KG1 (cell line): Measurements from ENCODE around the gene ROR2.

Source experiments
- DNase-seq: peaks from one replicate; lab custom pipeline; 2025; lab: John Stamatoyannopoulos, UW

Gene ROR2

DNA sequence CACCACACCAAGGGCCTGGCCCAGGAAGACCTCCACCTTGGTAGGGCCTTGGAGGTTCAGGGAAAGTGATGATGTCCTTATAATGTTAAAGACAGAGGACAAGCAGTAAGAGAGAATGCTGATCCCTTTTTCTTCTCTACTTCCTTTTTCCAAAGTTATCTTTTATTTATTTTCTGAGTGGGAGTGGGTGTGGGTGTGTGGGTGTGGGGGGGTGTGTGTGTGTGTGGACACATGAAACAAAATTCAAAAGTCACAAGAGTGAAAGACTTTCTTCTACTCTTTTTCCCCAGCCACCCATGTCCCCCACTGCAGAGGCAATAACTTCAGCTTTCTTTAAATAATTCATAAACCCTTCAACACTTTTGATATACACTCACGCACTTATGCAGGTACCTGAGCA is 70.8 kb downstream of the ROR2 start:
- no peak for DNase-seq

DNA sequence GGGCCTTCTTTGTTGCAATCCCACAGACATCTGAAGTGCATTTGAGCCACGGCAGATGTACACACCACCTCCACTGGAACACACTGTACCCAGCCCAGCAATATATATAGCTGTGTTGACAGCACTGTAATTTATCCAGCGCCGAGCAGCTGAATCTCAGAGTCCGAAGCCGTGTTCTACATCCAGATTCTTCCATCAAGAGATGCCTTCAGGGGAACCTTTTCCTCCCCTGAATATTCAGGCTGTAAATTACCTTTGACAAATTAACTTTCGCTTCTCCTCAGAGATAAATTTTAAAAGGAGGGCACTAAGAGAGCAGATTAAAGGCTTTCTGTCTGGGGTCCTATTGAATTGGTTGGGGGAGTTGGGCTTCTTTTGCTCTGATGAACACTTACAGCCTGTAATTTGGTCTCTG is 76.4 kb downstream of the ROR2 start:
- DNase-seq, result no peak

DNA sequence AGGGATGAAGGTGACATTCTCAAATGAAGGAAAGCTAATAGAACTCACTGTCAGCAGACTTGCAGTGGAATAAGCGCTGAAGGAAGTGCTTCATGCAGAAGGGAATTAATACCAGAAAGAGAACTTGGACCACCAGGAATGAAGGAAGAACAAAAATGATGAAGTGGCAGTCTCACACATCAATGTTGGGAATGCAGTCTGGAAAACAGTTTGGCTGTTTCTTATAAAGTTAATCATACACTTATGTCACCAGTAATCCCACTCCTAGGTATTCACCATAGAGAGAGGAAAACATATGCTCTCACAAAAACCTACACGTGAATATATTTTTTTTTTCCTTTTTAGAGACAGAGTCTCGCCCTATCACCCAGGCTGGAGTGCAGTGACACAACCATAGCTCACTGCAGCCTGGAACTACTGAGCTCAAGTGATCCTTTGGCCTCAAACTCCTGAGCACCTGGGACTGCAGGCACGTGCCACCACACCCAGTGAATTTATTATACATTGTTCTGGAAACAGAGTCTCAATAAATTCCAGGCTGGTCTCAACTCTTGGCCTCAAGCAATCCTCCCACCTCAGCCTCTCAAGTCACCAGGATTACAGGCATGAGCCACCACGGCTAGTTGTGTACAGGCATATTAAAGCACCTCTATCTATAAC is 81.2 kb downstream of the ROR2 start:
- no peak for DNase-seq

DNA sequence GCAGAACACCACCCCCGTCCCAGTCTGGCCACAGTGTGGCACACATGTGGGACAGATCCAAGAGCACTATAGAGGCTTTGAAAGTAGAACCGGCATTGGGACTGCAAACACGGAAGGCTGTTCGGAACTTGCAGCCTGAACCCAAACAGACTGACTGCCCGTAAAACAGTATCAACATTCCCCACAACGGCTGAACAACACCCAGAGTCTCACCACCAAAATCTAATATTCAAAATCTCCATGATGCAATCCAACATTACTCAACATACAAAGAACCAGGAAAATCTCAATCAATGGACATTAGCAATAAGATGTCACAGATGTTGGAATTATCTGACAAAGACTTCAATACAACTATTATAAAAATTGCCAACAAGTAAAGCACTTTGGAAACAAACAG is 82.3 kb downstream of the ROR2 start:
- DNase-seq, result no peak

- no peak for DNase-seq
Measured at GRCh38 chr9:91865041-91865440, 85.0 kb downstream of the ROR2 start.

- DNase-seq, result no peak
Measured at GRCh38 chr9:91864380-91864779, 85.6 kb downstream of the ROR2 start.

- no peak for DNase-seq
Measured at GRCh38 chr9:91863469-91863868, 86.6 kb downstream of the ROR2 start.

DNA sequence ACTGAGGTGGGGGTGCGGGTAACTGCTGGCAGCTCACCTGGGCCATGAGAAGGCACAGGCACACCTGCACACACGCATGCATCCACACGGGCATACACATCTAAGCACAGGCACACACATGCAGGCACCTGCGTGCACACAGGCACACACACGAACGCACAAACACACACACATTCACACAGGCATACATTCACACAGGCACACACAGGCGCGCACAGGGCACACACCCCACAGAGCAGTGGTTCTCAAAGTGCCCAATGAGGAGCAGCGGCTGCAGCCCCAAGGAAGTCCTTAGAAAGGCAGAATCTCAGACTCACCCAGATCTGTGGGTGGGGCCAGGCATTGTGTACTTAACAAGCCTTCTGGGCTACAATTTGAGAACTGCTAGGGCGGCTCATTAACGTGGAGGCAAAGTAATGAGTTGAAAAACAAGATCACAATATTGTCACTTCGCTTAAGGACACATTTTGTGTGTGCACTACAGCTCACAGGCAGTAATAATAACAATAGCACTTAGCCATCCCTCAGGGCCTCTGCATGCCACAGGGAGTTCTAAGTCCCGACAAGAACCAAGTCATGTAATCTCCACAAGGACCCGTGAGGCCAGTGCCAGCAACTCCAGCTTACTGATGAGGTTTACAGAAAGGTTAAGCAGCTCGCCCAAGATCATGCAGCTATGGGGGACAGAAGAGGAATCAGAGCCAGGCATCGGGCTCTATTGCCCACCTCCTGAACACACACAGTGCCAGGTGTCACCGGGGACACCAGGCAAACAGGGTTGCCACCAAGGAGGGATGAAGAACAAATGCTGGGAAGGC is 91.6 kb downstream of the ROR2 start:
- no peak for DNase-seq

DNA sequence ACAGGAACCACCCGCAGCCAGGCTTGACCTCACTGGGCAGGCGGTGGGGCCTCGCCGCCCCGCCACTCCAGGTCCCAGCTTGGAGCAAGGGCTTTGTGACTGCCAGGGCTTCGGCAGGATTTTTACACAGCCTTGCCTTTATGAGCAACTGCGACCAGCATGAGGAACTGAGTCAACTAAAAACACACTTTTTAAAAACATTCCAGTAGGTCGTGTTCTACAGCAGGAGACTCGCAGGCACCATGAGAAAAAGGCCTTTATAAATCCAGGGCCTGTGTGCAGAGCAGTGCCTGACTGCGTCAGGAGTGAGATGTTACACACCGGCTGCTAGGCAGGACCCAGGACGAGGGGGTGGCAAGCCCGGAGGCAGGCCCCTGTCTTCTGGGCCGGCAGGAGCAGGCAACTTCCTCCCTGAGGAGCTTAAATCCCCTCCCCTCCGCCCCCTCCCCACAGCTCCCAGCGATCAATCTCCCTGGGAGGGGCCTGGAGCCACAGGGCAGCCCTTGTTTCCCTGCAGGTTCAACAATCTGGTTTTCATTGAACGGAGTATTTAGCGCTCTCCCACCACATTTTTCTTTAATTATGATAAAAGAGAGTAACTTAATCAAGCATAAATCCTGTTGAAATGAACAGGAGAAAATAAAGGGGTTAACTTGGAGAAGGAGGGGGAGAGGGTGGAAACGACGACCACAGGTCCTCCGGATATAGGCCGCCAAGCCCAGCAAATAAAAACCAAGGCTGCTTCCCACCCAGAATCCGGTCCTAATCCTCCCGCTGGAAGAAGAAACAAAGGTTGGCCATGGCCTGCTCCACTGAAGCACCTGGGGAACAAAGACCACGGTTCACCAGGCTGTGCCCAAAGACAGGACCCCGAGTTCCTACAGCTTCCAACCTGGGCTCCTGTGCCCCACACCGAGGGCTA is 92.5 kb downstream of the ROR2 start:
- no peak for DNase-seq

GRCh38 chr9:91856419-91856818 is 93.6 kb downstream of the ROR2 start:
- DNase-seq, result no peak

- no peak for DNase-seq
Measured at GRCh38 chr9:91855196-91855595, 94.8 kb downstream of the ROR2 start.

GRCh38 chr9:91852801-91853347 is 97.2 kb downstream of the ROR2 start:
- DNase-seq, result no peak

DNA sequence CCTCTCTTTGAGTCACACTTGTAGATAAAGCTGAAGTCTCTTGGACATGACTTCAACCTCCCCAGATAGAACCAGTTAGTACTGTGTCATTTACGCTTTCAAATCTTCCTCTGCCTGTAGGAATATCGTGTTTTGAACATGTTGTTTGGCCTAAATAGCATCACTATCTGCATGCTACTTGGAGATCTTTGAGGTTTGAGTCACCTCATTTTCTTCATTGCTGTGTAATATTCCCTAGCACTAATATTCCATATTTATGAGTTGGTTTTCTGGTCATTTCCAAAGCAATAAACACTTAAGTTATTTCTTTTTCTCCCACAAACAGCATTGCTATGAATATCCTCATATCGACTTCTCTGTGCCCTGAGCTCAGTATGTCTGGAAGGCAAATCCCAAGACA is 100.3 kb downstream of the ROR2 start:
- DNase-seq, result no peak

GRCh38 chr9:91848146-91848545 is 101.9 kb downstream of the ROR2 start:
- DNase-seq, result no peak

DNA sequence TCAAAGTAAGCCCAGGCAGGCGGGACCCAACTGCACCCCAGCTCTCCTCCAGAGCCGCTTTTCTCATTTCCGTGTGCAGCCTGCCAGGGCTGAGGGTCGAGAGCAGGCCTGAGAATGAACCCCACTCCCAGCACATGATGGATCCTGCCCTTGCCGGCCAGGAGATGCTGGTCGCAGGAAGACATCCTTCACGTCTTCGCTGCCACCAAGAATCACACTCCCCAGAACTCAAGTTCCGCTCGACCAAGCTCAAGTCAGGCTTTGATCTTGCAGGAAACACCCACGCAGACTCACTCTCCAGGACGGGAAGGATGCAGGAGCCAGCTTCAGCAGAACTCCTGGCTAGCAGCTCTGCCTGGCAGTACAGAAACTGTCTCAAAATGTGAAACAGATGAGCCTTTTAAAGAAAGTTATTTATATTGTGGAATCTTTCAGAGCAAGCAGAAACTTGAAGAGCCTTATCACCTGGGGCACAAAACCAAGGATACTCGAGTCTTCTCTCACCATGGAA is 102.4 kb downstream of the ROR2 start:
- DNase-seq, result no peak

DNA sequence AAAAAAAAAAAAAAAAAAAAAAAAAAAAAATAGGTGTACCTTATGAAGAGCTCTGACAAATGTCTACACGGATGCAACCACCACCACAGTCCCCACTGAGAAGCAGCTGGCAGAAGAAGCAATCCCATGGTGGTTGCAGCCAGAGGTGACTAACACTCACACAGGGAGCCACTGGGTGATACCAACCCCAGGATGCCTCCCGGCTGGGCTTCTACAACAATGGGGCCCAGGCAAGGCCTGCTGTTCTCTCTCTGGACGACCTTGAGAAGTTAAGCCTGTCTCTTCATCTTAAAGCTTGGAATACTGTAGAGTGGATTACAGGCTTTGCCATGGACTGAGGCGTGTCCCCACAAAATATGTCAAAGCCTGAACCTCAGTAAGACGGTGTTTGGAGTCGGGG is 104.1 kb downstream of the ROR2 start:
- no peak for DNase-seq

DNA sequence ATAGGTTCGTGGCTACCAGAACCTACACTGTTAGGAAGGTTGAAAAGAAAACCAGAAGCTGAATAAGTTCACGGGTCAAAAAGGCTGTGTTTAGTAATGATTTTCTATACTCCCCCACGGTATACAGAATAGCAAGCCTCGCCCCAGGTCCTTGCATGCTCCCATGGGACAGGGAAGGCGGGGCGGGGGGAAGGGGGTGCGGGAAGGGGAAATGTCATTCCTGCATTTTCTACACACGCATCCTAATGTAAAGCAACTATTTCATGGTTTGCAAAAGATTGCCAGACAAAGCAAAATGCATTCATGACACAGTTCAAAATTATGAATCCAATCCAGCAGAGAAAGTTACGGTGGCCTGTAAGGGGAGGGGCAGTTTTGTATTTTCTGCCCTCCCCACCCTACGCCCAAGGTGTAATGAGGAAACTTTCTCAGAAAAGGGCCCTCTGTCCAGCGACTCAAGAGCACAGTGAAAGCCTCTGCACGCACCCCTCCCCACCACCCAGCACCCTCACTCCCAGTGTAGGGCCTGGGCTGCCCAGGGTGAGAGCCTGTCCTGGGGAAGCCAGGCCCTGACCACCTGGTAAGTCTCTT is 105.2 kb downstream of the ROR2 start:
- DNase-seq, result no peak

GRCh38 chr9:91844190-91844589 is 105.8 kb downstream of the ROR2 start:
- DNase-seq, result no peak

- no peak for DNase-seq
Measured at GRCh38 chr9:91843623-91844148, 106.3 kb downstream of the ROR2 start.

DNA sequence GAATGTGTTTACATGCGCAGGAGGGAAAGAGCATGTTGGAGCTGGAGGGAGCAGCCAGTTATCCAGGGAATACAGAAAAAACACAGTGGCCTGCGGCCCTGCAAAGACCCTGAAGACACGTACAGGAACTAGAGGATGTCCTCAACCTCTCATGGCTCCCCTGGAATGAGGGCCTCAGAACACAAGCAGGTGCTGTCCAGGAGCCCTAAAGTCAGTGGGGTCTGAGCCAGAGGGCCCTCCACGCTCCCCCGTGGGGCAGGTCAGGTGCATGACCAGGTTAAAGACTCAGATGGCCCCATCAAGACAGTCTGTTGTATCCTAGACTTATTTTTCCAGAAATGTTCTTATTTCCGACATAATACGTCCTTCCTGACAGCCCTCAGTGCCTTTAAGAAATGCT is 106.9 kb downstream of the ROR2 start:
- DNase-seq, result no peak

- no peak for DNase-seq
Measured at GRCh38 chr9:91842358-91843049, 107.5 kb downstream of the ROR2 start.
